CMK (cell line): ENCODE results near the gene EDA2R.

Experiments used
- DNase-seq: peaks from one replicate; pipeline ENCODE4 v3.0.0-alpha.2; 2010; ENCODE audit warnings: low read depth

Gene EDA2R, protein sequence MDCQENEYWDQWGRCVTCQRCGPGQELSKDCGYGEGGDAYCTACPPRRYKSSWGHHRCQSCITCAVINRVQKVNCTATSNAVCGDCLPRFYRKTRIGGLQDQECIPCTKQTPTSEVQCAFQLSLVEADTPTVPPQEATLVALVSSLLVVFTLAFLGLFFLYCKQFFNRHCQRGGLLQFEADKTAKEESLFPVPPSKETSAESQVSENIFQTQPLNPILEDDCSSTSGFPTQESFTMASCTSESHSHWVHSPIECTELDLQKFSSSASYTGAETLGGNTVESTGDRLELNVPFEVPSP

DNA sequence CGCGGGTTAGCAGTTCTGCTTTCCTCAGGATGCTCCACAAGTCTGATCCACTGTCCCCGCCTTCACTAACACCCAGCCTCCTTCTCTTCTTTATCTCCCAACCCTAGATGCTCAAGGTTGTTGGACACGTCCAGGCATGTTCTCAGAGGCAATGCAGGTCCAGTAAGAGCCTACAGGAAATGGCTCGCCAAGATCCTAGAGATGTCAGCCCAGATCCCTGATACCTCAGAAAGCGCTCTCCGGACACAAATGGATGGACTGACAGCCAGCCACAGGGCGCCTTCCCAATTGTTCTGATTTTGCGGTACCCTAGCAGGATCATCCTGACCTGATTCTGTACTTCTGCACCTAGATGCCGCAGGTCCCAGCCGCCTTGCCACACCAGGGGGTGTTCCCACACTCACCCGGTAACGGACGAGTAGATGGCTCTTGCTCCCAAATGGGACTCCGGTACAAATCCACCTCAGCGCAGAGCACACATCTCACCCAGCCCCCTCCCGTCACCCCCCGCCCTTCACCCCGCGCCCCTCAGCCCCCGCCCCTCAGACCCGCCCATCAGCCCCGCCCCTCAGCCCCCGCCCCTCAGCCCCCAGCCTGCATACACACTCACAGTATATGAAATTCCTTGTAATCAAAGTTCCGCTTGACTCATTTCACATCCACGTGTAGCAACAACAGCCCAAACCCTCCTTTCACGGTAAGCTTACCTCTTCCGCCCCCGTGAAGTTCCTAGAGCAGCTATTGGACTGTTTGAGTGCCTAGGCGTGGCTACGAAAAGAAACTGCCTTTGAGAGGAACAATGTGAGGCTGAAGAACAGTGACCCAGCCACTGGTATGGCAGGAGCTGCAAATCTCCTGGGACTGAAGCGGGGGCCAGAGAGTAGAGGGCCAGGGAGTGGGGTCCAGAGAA is at the start of gene EDA2R:
Gene EDA2R (minus strand): TSS at position 488 of the 910 bp plus-strand sequence. CDS start 23,058 bp downstream, outside the sequence.
- DNase-seq, result no peak

DNA sequence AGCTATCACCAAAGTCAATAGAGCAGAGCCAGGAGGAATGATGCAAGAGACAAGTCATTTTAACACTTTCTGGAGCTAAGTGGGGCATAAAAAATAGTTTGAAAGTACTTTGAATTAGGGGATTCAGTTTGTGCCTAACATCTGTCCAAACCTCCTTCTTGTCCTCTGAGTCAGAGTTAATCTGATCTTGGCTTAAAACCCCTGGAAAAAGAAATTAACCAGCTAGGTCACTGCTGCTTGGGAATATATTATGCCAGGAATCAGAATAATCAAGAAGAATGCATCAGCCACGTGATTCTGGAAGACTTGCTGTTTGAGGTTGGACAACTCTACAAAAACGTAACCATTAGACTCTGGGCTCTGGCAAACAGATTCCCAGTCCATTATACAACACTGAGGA is 45.3 kb upstream of the EDA2R start:
- DNase-seq, result no peak

DNA sequence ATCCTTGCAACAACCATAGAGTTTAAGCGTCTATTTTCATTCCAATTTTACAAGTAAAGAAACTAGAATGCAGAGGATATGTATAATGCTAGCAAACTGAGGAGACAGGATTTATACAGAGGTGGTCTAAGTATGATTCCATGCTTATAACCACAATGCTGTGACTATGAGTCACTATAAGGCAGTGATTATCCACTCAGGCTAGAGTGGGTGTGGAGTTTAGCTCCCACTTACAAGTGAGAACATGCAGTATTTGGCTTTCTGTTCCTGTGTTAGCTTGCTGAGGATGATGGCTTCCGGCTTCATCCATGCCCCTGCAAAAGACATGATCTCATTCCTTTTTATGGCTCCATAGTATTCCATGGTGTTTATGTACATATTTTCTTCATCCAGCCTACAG is 41.6 kb upstream of the EDA2R start:
- no peak for DNase-seq

DNA sequence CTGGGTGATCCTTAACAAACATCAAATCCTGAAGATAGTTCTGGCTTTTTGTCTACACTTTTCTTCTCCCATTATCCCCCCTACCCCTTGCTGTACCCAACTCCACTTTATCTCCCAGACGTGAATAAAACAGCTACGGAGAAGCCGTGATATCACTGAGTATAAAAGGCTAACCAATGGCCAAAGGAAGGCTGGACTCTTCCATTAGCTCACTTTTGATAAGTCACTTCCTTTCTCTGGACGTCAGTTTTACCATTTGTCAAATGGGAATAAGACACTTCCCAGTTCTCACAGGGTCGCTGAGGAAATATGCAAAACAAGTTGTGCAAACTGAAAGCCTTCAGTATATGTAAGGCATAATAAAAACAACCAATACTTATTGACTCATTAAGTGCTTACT is 38.6 kb upstream of the EDA2R start:
- DNase-seq, result no peak

DNA sequence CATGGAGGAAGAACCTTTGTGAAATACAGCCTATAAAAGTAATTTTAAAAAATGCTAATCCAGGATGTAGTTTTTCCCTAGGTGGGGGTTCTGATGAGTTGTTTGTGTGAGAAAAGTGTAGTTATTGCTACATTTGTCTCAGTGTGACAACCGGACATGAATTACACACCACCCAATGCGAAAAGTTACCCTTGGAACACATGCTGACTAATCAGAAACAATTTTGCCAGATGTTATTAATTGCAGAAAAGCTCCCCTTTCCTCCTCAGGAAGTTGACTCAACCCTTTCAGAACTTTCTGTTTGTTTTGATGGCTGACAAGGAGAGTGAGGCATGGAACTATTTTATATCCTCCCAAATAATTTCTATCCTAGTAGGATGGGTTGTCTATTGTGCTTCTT is 38.1 kb upstream of the EDA2R start:
- DNase-seq, result no peak

DNA sequence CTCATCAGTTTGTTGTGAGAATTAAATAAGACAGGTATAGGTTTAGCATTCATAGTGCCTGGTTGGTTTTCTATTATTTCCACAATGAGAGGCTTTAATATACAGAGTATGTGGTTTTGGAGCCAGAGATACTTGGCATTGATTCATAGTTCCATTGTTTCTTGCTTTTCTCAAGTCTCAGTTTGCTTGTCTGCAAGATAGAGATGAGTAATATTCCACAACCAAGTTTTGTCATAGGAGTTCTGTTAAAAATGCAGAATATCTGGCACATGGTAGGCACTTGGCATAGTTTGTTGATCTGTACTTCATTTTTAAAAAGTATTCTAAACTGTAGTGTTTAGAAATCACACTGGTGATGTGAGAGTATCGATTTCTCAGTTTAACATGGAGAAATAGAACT is 37.5 kb upstream of the EDA2R start:
- no peak for DNase-seq

DNA sequence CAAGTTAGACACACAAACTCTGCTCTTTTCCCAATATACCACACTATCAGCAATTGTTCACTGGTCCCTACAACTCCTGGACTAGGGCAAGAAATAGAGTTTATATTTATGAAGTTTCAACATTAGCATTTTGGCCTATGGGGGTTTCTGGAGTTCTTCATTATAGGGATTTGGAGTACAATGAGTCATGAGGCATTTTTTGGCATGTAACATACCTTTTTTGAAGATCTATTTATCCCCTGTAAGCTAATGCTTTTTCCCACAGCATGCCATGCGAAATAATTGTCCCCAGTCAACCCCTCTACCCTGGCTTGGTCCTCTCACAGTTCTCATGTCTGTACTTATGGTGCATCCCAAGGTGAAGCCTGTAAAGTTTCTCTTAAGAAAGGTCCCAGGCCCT is 36.7 kb upstream of the EDA2R start:
- no peak for DNase-seq

DNA sequence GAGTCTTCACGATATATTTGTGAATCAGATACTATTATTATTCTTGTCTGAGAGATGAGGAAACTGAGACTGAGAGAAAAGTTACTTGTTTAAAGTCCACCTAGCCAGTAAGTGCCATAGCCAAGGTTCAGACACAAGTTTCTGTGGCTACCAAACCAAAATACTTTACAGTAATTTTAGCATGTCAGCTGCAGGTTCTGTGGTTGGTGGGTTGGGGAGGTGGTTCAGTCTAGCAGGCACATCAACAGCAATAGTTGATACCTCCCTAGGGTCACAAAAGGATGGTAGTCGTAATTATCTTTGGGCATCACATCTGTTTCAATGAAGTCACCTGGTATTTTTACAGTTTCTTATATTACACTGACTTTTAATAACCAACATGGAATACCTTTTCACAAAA is 35.6 kb upstream of the EDA2R start:
- no peak for DNase-seq

DNA sequence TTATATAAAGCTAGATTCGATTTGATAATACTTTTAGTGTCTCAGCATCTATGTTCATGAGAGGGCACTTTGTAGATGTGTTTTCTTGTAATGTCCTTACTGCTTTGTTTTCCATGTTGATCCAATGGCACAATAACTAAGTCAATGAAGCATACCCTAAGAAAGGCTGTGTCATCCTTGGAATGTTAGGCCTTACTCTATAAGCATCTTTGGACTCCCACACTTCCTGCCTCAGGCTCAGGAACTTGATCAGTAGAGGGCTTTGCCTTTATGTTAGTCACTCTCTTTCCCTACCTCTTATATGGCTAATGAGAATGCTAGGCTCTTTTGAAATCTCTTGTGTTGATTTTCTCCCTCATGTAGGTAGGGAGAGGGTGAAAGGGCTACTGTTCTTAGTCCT is 33.2 kb upstream of the EDA2R start:
- no peak for DNase-seq

DNA sequence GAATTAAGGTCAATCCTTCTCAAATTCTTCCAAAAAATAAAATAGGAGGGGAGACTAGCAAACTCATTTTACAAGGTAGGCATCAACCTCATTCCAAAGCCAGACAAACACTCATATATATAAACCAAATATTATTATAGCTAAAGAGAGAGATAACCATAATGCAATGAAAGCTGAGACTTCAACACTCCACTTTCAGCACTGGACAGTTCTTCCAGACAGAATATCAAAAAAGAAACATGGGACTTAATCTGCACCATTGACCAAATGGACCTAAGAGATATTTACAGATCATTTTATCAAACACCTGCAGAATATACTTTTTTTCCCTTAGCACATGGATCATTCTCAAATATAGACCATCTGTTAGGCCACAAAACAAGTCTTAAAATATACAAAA is 15.5 kb upstream of the EDA2R start:
- no peak for DNase-seq

DNA sequence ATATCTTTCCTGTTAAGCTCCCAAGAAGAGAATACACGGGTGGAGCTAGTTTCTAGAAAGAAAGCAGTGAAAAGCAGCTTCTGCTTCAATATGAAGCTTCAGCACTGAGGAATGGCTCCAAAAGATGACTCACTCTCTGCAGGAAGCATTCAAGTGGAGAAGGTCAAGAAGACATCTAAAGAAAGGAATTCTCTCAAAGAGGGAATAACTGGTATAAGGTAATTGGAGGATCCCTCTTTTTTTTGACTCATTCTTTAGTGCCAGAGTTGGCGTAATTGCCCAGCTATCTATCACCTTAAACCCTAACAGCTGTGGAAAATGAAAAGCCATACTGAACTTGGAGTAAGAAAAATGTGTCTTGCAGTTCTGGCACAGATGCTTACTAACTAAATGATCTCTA is 3.5 kb downstream of the EDA2R start:
- no peak for DNase-seq

DNA sequence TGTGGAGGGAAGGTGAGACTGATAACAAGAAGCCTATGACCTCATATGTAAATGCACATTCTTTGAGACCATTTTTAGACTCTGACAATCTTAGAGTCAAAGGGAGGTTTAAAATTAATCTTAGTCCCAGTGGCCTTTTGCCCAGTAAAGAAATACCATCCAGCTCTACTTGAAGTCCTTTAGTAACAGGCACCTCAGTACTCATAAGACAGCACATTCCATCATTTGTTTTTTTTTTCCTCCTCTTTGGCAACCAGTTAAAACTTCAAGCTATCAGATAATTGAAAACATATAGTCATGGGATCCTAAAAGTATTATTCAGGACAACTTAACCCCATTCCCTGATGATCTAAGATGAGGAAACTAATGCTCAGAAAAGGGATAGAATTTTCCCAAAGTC is 4.6 kb downstream of the EDA2R start:
- DNase-seq, result no peak

DNA sequence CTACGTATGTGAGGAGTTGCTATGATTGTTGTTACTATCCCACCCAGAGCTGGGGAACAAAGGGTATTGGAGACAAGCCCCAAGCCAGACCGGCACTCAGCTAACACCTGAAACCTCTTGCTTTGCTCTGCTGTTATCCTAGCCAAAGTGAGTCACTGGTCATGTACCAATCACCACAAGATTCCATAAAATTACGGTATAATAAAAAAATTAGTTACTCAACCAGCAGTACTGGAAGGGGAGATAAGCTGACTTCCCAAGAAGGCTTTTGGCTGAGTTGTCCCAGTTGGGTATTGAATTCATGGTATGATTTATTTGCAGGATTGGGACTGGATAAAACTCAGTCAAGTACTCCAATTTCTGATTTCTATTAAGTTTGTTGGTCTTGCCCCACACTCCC is 5.3 kb downstream of the EDA2R start:
- DNase-seq, result no peak

DNA sequence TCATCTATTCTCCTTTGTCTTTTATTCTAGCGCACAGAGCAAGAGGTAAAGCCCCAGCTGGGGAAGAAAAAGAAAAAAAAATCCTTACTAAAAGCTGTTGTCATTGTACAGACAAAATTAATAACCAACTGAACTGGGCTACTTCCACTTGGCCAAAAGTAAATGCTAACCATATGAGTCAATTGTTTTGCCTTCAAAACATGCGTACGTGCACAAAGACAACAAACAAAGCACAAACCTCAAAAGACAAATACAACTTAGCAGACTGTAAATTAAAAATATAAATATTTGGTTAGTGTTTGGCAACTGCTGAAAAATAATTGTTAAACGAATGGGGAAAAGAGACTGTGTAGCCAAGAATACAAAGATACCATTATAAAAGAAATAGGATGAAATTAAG is 5.9 kb downstream of the EDA2R start:
- DNase-seq, result no peak

DNA sequence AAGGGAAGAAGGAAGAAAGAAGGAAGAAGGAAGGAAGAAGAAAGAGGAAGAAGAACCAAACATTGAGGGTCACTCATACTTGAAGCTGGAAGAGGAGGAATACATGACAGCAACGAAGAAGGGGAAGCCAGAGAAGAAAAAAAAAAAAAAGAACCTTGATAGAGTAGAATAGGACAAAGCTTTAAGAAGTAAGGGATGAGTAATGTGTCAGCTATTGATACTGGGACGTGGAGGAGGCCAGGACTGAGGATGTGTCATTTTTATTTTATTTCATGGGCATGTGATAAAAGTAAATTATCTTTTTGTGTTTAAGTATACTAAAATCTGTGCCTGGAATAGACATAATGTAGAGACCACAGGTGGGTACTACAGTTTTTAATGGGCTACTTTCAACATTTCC is 6.4 kb downstream of the EDA2R start:
- DNase-seq, result no peak

DNA sequence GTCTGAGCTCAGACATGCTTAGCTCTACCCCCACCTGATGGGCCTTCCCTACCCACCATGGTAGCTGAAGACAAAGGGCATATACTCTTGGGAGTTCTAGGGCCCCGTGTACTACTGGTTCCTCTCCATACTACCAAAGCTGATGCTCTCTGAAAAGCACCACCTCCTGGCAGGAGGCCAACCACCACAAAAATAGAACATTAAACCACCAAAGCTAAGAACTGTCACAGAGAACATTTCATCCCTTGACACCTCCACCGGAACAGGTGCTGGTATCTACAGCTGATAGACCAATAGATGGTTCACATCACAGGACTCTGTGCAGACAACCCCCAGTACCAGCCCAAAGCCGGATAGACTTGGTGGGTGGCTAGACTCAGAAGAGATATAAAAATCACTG is 13.4 kb downstream of the EDA2R start:
- no peak for DNase-seq

DNA sequence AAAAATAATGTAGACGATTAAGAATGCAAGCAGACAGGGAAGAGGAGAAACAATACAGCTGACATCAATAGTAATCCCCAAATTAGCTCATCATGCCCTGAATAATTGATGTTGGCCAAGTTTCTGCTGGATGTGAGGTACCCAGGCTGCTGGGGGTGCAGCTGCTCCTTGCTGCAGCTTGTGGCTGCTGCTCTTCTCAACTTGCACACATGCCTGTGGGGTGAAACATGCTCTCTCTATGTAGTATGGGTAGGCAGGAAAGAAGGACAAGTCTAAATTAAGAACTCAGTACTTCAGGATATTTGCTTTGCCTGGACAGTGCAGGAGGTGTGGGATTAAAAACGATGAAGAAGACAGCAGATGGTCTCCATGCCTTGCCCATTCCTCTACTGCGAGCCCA is 16.7 kb downstream of the EDA2R start:
- no peak for DNase-seq

DNA sequence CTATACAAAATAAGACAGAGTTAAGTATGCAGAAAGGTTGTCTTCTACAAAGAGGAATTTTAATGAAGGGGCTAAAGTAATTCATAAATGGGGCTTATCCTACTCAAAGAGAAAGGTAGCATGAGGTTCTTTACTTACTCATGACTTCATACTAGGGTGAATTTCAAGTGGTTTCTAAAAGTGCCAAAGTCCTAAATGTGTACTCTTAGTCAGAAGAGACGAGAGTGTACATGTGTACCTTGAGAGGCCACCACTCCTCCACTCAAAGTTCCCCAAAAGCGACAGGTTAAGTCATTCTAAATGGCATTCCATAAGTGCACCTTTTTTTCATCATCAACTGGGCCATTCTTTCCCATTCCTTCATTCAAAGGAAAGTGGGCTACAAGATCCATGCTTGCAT is 21.9 kb downstream of the EDA2R start:
- no peak for DNase-seq

DNA sequence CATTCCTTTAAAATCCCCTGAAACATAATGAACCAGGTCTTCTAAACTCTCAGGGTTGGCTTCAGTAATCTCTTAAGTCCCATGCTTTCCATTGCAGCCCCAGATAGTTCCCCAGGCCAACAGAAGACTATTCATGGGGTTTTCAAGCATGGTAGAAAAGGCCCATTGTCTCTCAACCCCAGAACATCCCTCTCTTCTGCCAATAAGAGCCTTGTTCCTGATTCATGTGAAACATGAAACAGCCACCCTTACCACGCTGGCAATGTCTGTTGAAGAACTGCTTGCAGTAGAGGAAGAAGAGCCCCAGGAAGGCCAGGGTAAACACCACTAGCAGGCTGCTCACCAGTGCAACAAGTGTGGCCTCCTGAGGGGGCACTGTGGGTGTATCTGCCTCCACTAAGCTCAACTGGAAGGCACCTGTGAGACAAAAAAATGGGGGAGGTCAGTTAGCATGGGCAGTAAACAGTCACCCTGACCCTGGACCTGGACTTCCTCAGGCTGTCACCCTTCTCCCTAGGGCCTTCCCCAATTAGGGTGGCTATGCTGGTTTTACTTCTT is 36.4 kb downstream of the EDA2R start:
- no peak for DNase-seq

DNA sequence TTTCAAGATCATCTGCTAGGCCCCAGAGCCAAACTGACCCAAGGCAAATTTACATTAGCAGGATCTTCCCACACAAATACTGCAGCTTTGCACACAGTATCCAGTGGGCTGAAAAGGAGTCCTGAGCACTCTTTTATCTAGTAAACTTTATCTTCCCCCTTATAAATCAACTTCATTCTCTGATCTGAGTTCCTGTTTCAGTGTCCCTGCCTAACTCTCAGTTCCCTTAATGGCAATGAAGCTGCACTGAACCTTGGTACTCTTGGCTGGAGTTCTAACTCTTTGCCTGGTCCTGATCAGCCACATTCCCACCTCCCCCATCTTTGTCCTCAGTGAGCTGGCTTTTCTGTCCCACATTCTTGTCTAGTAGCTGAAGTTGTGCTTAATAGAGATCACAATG is 37.4 kb downstream of the EDA2R start:
- no peak for DNase-seq

DNA sequence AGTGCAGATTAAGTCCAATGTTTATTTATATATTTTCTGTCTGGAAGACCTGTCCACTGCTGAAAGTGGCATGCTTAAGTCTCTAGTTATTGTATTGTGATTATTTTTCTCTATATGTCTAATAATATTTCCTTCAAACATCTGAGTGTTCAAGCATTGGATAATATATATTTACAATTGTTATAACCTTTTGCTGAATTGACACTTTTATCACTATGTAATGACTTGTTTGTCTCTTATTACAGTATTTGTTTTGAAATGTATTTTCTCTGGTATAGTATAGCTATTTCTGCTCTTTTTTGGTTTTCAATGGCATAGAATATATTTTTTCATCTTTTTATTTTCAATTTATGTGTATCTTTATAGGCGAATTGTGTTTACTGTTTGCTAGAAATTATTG is 59.7 kb downstream of the EDA2R start:
- DNase-seq, result no peak

DNA sequence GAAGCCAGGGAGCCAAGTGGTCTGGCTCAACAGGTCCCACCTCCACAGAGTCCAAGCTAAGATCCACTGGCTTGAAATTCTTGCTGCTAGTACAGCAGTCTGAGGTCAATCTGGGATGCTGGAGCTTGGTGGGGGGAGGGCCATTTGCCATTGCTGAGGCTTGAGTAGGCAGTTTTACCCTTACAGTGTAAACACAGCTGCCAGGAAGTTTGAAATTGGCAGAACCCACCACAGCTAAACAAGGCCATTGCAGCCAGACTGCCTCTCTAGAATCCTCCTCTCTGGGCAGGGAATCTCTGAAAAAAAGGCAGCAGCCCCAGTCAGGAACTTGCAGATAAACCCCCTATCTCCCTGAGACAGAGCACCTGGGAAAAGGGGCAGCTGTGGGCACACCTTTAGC is 84.9 kb downstream of the EDA2R start:
- DNase-seq, result no peak

DNA sequence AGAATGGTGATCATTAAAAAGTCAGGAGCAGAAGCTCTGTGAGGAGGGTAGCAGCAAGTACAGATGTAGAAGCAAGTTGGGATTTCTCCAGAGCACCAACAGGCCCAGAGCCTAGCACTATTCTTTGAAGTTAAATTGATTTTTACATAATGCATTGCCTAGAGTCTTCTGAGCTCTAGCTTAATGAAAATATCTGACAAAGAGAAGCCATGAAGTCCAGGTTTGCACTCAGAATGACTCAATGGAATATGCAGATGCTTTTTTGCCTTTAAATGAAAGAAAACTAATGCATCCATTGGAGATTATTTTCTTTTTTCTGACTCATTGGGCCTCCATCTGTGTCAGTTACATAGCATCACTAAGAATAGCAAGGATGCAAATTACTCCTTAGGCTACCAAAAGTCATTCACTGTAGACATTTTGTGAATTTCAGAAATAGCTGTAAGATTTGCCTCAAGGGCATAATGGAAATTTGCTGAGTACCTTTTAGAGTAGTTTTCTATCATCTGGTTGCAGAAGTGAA is 91.0 kb downstream of the EDA2R start:
- no peak for DNase-seq
